IMR-90 (cell line): ENCODE results near the gene FANCD2.

ENCODE experiments used
- BHLHE40 ChIP-seq: fragments of 150-350 bp; IDR thresholded peaks from 2 replicates; pipeline ENCODE4 v1.6.1; 2016; ENCODE audit warnings: mild to moderate bottlenecking, low read depth, low read length
- CEBPB ChIP-seq: IDR thresholded peaks from 2 replicates; pipeline ENCODE4 v1.6.1; 2012; ENCODE audit warnings: low read depth, low read length, improper control_type of control experiment
- MAZ ChIP-seq: IDR thresholded peaks from 2 replicates; pipeline ENCODE4 v1.6.1; 2012; ENCODE audit warnings: low read depth, mild to moderate bottlenecking, low read length, improper control_type of control experiment, moderate library complexity, borderline replicate concordance
- MXI1 ChIP-seq: IDR thresholded peaks from 2 replicates; pipeline ENCODE4 v1.6.1; 2012; ENCODE audit warnings: low read depth, mild to moderate bottlenecking, low read length, moderate library complexity, borderline replicate concordance
- NFE2L2 ChIP-seq: fragments of 150-350 bp; IDR thresholded peaks from 2 replicates; pipeline ENCODE4 v1.6.1; 2016; ENCODE audit warnings: low read depth, mild to moderate bottlenecking, low read length
- POLR2A ChIP-seq: IDR thresholded peaks from 2 replicates; pipeline ENCODE4 v1.6.1; 2012; ENCODE audit warnings: mild to moderate bottlenecking, low read depth, low read length
- RAD21 ChIP-seq: IDR thresholded peaks from 2 replicates; pipeline ENCODE4 v1.6.1; 2012; ENCODE audit warnings: low read length, improper control_type of control experiment
- RCOR1 ChIP-seq: IDR thresholded peaks from 2 replicates; pipeline ENCODE4 v1.6.1; 2012; ENCODE audit warnings: mild to moderate bottlenecking, low read length, improper control_type of control experiment; ENCODE audit not compliant: insufficient replicate concordance
- RFX5 ChIP-seq: IDR thresholded peaks from 2 replicates; pipeline ENCODE4 v1.8.0; 2012; ENCODE audit warnings: low read depth, mild to moderate bottlenecking, low read length, moderate library complexity
- TF ChIP-seq, protein P1 (sequence below): conservative IDR thresholded peaks from 2 replicates; pipeline ENCODE4 v1.5.1; 2012; ENCODE audit warnings: mild to moderate bottlenecking, low read depth, low read length, improper control_type of control experiment
- TF ChIP-seq, protein P2 (sequence below): fragments of 150-350 bp; IDR thresholded peaks from 2 replicates; pipeline ENCODE4 v1.6.1; 2017; ENCODE audit warnings: mild to moderate bottlenecking, antibody characterized with exemption, low read length, low read depth

GRCh38 chr3:10011631-10012030 is 14.6 kb upstream of the FANCD2 start:
- TF ChIP-seq MXI1 (no peak), POLR2A (no peak), RCOR1 (no peak), BHLHE40 (no peak), MAZ (no peak), CEBPB (no peak), RFX5 (no peak), RAD21 (no peak), NFE2L2 (no peak)
- TF ChIP-seq, protein P1, sequence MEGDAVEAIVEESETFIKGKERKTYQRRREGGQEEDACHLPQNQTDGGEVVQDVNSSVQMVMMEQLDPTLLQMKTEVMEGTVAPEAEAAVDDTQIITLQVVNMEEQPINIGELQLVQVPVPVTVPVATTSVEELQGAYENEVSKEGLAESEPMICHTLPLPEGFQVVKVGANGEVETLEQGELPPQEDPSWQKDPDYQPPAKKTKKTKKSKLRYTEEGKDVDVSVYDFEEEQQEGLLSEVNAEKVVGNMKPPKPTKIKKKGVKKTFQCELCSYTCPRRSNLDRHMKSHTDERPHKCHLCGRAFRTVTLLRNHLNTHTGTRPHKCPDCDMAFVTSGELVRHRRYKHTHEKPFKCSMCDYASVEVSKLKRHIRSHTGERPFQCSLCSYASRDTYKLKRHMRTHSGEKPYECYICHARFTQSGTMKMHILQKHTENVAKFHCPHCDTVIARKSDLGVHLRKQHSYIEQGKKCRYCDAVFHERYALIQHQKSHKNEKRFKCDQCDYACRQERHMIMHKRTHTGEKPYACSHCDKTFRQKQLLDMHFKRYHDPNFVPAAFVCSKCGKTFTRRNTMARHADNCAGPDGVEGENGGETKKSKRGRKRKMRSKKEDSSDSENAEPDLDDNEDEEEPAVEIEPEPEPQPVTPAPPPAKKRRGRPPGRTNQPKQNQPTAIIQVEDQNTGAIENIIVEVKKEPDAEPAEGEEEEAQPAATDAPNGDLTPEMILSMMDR = no peak
- TF ChIP-seq, protein P2, sequence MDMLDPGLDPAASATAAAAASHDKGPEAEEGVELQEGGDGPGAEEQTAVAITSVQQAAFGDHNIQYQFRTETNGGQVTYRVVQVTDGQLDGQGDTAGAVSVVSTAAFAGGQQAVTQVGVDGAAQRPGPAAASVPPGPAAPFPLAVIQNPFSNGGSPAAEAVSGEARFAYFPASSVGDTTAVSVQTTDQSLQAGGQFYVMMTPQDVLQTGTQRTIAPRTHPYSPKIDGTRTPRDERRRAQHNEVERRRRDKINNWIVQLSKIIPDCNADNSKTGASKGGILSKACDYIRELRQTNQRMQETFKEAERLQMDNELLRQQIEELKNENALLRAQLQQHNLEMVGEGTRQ = no peak
